Measurements from ENCODE around the gene PDE4D.

PDE4D gene

GRCh38 chr5:59506285-59506877, 387.1 kb downstream of the PDE4D start:
- no peak for DNase-seq (ENCODE audit: low spot score)

- DNase-seq (ENCODE audit: low spot score) = no peak
Measured at GRCh38 chr5:59504043-59504442, 389.5 kb downstream of the PDE4D start.

- DNase-seq (ENCODE audit: low spot score) = no peak
Measured at GRCh38 chr5:59503220-59503619, 390.3 kb downstream of the PDE4D start.

- DNase-seq (ENCODE audit: low spot score) = no peak
Measured at GRCh38 chr5:59501316-59501715, 392.2 kb downstream of the PDE4D start.

DNA sequence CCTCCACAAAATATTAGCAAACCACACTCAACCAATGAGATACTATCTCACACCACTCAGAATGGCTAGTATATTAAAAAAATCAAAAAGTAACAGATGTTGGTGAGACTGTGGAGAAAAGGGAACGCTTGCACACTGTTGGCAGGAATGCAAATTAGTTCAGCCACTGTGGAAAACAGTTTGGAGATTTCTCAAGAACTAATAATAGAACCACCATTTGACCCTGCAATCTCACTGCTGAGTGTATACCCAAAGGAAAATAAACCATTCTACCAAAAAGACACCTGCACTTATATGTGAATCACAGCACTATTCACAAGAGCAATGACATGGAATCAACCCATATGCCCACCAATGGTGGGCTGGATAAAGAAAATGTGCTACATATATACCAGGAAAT, 393.5 kb downstream of the PDE4D start:
- DNase-seq (ENCODE audit: low spot score) = no peak

DNA sequence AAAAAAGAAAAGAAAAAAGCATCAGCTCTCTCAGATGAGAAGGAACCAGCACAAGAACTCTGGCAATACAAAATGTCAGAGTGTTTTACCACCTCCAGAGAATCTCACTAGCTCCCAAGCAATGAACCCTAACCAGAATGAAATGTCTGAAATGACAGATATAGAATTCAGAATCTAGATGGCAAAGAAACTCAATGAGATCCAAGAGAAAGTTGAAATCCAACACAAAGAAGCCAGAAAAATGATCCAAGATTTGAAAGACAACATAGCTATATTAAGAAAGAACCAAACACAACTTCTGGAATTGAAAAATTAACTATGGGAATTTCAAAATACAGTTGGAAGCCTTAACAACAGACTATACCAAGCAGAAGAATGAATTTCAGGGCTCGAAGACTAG, 396.3 kb downstream of the PDE4D start:
- no peak for DNase-seq (ENCODE audit: low spot score)

- DNase-seq (ENCODE audit: low spot score) = no peak
Measured at GRCh38 chr5:59496524-59497134, 396.9 kb downstream of the PDE4D start.

DNA sequence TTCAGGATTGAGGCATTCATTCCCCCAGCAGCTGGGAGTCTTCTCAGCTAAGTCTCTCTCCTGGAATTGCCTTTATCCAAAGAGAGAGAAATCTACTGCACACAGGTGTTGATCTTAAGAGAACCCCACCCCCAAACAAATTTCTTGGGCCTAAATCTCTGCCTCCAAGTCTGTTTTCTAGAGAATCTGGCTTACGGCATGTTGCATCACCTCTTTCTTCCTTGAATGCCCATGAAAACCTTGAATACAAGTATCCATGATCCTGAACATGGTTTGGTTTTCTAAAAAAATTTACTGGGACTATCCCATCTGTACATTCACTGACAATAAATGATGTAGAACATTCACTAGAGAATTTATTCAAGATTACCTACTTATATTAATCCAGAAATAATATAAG, 401.6 kb downstream of the PDE4D start:
- no peak for DNase-seq (ENCODE audit: low spot score)

GRCh38 chr5:59489551-59489950, 404.0 kb downstream of the PDE4D start:
- no peak for DNase-seq (ENCODE audit: low spot score)

- DNase-seq (ENCODE audit: low spot score) = no peak
Measured at GRCh38 chr5:59487772-59488729, 405.5 kb downstream of the PDE4D start.

GRCh38 chr5:59487068-59487686, 406.3 kb downstream of the PDE4D start:
- no peak for DNase-seq (ENCODE audit: low spot score)

- no peak for DNase-seq (ENCODE audit: low spot score)
Measured at GRCh38 chr5:59486508-59486907, 407.0 kb downstream of the PDE4D start.

- no peak for DNase-seq (ENCODE audit: low spot score)
Measured at GRCh38 chr5:59485629-59486439, 407.7 kb downstream of the PDE4D start.

- DNase-seq (ENCODE audit: low spot score) = no peak
Measured at GRCh38 chr5:59485107-59485506, 408.4 kb downstream of the PDE4D start.

- DNase-seq (ENCODE audit: low spot score) = no peak
Measured at GRCh38 chr5:59484618-59485017, 408.9 kb downstream of the PDE4D start.

DNA sequence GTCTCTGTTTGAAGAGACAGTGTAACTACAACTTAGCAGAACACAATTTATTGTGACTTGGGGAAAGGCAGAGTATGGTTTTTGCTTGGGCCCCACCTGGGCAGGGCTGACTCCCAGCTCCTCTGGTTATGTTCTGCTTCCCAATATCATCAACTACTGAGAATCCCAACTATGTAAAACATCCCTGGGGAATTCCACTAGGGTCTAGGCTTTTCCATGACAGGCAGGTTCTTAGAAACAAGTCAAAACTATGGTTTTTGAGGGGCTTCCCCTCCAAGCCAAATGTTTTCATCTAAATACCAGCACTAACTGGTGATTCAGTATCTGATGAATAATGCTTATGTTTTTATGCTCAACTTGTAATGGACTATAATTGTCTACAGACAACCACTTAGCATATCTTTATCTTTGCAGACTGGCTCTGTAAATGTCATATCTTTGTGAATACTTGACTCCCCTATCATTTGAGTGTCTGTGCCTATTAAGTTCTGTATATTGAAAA, 409.5 kb downstream of the PDE4D start:
- DNase-seq (ENCODE audit: low spot score) = no peak

- no peak for DNase-seq (ENCODE audit: low spot score)
Measured at GRCh38 chr5:59479086-59479485, 414.4 kb downstream of the PDE4D start.

GRCh38 chr5:59474324-59474723, 419.2 kb downstream of the PDE4D start:
- no peak for DNase-seq (ENCODE audit: low spot score)

DNA sequence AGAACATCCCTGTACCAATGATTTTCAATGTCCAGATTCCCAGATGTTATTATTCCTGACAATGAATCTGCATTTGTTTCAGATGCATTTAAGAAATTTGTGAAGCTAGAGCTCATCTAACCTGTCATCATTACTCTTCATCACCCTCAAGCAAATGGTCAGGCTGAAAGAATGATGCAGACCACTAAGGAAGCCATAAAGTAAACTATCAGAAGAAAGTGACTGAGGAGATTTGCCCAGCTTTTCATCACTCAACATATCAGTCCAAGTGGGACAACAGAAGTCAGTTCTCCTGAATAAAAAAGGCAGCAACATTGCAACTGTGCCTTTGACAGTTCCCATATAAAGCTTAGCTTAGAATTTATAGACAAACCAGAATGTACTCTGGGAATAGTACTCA, 419.9 kb downstream of the PDE4D start:
- DNase-seq (ENCODE audit: low spot score) = no peak

DNA sequence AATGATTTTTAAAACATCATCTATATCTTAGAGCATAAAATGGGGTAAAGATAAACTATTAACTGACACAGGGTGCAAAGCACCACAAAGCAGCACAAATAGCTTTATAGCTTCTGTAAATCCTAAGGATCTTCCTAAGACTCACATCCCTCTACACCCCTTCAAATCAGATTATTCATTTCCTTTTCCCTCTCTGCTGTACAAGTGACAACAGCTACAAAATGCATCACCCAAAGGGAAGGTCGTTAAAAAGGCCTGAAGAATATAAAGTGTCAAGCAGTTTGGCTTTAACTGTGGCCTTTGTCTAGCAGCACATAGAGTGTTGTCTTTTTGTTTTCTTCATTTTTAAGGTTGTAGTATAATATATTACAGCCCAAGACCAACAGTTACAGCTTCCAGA, 422.1 kb downstream of the PDE4D start:
- DNase-seq (ENCODE audit: low spot score) = no peak

DNA sequence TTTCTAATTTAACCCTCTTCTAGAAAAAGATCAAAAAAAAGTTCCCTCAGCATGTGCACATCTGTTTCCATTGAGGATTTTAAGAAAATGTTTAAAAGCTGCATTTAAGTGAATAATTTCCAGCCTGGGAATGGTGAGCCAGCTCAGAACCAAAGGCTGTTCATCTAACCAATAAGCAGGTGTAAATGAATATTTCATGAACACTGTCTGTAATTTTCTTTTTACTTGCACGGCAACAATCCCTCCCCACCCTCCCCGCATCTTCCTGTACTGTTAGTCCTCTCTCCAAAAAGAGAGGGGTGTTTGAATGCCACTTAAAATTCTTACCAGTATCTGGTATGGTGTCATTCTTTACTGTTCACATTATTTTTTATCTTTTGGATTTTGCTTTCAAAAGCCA, 425.6 kb downstream of the PDE4D start:
- DNase-seq (ENCODE audit: low spot score) = no peak

- DNase-seq (ENCODE audit: low spot score) = no peak
Measured at GRCh38 chr5:59466271-59466670, 427.3 kb downstream of the PDE4D start.

All from CD4-positive, alpha-beta T cell treated with Interleukin-2 at 100 ng/mL for 4 hours (primary cell).